Measurements from ENCODE around the gene NEURL4.

The NEURL4 gene

GRCh38 chr17:7324438-7324779 is 4.7 kb downstream of the NEURL4 start:
- DNase-seq (ENCODE audit: low read depth in 2 of 3, low spot score in 2 of 3) = no peak

- peak in 1 of 3 experiments; percentile 74 for DNase-seq (ENCODE audit: low read depth in 2 of 3, low spot score in 2 of 3)
Measured at GRCh38 chr17:7323731-7324437, 5.3 kb downstream of the NEURL4 start.

- no peak for DNase-seq (ENCODE audit: low read depth in 2 of 3, low spot score in 2 of 3)
Measured at GRCh38 chr17:7322520-7323194, 6.5 kb downstream of the NEURL4 start.

GRCh38 chr17:7321466-7321865 is 7.7 kb downstream of the NEURL4 start:
- no peak for DNase-seq (ENCODE audit: low read depth in 2 of 3, low spot score in 2 of 3)

- no peak for DNase-seq (ENCODE audit: low read depth in 2 of 3, low spot score in 2 of 3)
Measured at GRCh38 chr17:7318121-7318860, 10.8 kb downstream of the NEURL4 start.

GRCh38 chr17:7317161-7317803 is 11.9 kb downstream of the NEURL4 start:
- DNase-seq (ENCODE audit: low read depth in 2 of 3, low spot score in 2 of 3) = no peak

- DNase-seq (ENCODE audit: low read depth in 2 of 3, low spot score in 2 of 3) = no peak
Measured at GRCh38 chr17:7315570-7316235, 13.4 kb downstream of the NEURL4 start.

GRCh38 chr17:7314719-7315569 is 14.2 kb downstream of the NEURL4 start, which contains the start of gene GPS2:
TSS of gene GPS2 (minus strand) at chr17:7315360. CDS start at chr17:7315052, 308 bp downstream.
- peak; percentile 84 to 92 (median 87) for DNase-seq (ENCODE audit: low read depth in 2 of 3, low spot score in 2 of 3)

- no peak for DNase-seq (ENCODE audit: low read depth in 2 of 3, low spot score in 2 of 3)
Measured at GRCh38 chr17:7313890-7314718, 15.0 kb downstream of the NEURL4 start.

GRCh38 chr17:7313088-7313889 is 15.8 kb downstream of the NEURL4 start:
- DNase-seq (ENCODE audit: low read depth in 2 of 3, low spot score in 2 of 3) = no peak

GRCh38 chr17:7312432-7313087 is 16.6 kb downstream of the NEURL4 start:
- DNase-seq (ENCODE audit: low read depth in 2 of 3, low spot score in 2 of 3) = no peak

- DNase-seq (ENCODE audit: low read depth in 2 of 3, low spot score in 2 of 3) = no peak
Measured at GRCh38 chr17:7311110-7311705, 17.9 kb downstream of the NEURL4 start.

GRCh38 chr17:7309628-7310027 is 19.5 kb downstream of the NEURL4 start:
- DNase-seq (ENCODE audit: low read depth in 2 of 3, low spot score in 2 of 3) = no peak

- DNase-seq (ENCODE audit: low read depth in 2 of 3, low spot score in 2 of 3) = peak in 2 of 3 experiments; percentile 52 to 69
Measured at GRCh38 chr17:7308625-7309433, 20.3 kb downstream of the NEURL4 start.

GRCh38 chr17:7307686-7308624 is 21.2 kb downstream of the NEURL4 start:
- DNase-seq (ENCODE audit: low read depth in 2 of 3, low spot score in 2 of 3) = peak in 1 of 3 experiments; percentile 32
